ENCODE data around the gene BEND2.

DNA sequence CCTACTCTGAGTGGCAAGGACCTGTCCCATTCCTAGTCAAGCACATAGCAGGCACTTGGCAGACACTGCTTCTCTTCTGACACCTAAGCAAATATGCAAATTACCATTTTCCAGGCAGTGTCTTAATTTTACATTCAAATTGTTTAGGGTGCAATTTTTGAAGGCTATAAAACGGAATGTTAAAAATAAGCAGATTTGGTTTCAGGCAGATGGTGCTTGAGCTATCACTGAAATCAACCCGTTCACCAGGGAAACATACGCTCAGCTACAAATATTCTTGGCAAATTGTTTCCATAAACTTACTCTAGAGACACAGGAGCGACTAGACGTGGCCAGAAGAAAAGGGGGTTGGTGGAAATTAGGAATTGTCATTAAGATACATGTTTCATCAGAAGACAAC lies 45.7 kb downstream of the BEND2 start:
- TF ChIP-seq, protein P1, sequence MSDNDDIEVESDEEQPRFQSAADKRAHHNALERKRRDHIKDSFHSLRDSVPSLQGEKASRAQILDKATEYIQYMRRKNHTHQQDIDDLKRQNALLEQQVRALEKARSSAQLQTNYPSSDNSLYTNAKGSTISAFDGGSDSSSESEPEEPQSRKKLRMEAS (IDR thresholded peaks at IDR 0.05), result no peak
- TF ChIP-seq FOXA1 (IDR thresholded peaks at IDR 0.05) (no peak), RAD21 (IDR thresholded peaks at IDR 0.05) (no peak)
- TF ChIP-seq, protein P2, sequence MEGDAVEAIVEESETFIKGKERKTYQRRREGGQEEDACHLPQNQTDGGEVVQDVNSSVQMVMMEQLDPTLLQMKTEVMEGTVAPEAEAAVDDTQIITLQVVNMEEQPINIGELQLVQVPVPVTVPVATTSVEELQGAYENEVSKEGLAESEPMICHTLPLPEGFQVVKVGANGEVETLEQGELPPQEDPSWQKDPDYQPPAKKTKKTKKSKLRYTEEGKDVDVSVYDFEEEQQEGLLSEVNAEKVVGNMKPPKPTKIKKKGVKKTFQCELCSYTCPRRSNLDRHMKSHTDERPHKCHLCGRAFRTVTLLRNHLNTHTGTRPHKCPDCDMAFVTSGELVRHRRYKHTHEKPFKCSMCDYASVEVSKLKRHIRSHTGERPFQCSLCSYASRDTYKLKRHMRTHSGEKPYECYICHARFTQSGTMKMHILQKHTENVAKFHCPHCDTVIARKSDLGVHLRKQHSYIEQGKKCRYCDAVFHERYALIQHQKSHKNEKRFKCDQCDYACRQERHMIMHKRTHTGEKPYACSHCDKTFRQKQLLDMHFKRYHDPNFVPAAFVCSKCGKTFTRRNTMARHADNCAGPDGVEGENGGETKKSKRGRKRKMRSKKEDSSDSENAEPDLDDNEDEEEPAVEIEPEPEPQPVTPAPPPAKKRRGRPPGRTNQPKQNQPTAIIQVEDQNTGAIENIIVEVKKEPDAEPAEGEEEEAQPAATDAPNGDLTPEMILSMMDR (IDR thresholded peaks at IDR 0.05; ENCODE audit: low read depth, low read length, missing input control), result no peak
